Stimulated activated CD4-positive, alpha-beta T cell treated with anti-CD3 and anti-CD28 coated beads, TNF-alpha, amount 100 ng/mL, for 24 hours (primary cell): Measurements from ENCODE around the gene FBXO41.
"Not testable (repeated sequence)": the region's sequence is repeated elsewhere in the genome, so short reads cannot be mapped to it uniquely, and the experiment has no call there.

Experiments
- DNase-seq, 3 experiments: peaks; one replicate each; pipeline ENCODE4 v3.0.0-alpha.2; 2020; ENCODE audit warnings: low read depth in 3 of 3

Gene FBXO41

DNA sequence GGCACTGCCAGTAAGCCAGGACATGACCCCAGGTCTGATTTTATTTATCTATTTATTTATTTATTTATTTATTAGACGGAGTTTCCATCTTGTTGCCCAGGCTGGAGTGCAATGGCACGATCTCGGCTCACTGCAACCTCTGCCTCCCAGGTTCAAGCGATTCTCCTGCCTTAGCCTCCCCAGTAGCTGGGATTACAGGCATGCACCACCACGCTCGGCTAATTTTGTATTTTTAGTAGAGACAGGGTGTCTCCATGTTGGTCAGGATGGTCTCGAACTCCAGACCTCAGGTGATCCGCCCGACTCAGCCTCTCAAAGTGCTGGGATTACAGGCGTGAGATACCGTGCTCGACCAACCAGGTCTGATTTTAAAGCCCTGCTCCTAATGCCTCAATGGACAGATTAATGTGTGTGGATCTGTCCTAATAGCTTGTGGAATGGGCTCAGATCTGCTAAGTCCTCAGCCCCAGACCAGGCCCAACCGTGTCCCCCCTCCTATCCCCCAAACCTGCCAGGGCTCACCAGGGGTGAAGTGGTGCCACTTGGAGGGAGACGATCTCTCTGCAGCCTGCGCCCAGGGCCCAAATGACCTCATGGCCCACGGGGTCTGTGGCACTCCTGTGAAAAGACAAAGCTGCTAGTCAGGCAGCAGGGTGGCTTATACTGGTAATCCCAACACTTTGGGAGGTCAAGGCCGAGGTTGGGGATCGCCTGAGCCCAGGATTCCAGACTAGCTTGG lies 21.4 kb downstream of the FBXO41 start:
- DNase-seq, result not testable (repeated sequence)

DNA sequence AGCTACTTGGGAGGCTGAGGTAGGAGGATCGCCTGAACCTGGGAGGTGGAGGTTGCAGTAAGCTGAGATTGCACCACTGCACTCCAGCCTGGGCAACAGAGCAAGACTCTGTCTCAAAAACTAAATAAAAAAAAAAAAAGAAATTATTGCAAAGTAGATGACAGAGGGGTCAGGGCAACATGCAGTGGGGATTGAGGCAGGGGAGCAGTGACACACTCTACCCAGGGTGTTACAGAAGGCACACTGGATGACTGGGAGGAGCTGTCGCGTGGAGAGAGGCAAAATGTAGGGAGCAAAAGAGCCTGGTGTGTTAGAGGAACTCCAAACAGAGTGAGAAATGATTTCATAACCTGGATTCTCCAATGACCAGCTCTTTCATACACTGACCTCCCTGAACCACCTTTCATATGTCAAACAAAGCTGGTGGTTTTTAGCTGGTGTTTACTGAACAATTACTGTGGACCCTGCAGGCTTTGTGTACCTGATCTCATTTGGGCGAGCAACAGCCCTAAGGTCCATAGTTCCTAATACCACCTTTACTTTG lies 22.1 kb downstream of the FBXO41 start:
- DNase-seq, result no peak

DNA sequence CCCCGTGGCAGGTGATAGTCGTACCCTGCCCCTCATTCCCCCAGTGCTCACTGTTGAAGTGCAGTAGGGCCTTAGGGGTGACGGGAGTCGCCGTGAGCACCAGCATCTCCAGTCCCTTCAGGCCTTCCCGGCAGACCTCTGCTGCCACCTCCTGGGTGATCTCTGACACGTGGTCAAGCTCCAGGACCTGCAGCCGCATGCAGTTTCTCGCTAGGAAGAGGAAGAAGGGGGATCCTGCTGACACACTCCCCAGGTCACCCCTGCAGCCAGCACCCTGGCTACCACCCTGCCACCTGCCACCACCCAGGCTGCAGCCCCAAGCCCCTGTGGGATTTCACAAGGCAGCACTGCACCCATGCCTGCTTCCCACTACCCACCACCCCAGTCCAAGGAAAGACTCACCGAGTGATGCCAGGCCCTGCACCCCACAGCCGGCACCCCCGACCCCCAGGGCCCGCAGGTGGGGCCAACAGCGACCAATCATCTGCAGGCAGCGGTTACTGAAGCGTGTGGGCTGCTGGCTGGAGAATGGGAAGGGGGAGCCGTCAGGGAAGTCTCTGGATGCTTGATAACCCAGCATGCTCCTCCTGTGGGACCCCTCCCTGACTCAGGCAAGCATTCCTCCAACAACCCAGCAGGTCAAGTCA lies 23.8 kb downstream of the FBXO41 start:
- no peak for DNase-seq

DNA sequence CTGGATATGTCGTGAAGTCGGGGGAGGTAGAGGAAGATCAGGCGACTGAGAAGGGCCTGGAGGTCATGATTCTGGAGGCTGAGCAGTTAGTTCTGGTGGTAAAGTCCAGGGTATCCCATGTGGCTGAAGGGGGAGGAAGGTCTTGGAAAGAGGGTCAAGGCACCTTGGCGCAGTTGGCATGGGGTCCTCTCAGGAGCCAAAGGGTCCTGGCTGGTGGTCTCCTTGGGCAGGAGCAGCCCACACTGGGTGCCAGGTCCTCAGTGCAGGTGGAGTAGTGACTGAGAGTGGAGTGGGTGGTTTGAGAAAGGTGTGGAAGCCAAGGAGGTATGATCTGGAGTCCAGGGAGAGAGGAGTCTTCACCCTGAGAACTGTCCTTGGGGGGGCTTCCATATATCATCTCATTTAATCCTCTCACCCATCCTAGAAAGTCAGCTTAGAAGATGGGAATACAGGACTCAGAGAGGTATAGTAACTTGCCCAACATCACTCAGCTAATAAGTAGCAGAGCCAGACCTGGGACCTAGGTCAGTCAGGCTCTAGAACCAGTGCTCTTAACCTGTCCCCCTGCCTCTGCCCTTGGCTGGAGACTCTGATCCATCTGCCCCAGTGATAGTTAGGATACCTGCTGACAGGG lies 24.5 kb downstream of the FBXO41 start:
- no peak for DNase-seq

DNA sequence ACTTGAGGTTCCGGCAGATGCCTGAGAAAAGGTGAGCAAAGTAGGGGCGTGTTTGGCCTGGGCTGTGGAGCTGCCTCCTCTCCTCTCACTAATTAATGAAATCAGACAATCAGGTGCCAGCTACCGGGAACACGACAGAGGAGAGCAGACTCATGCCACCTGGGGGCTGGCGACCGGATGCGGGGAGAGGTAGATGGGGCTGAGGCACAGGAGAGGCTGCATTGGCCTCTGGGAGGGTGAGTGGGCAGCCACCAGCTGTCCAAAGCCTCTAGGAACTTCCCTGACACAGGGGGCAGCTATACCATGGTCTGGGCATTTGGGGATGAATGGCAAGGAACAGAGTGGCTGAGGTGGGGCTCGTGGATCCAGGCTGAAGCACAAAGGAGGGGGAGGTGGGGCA lies 25.0 kb downstream of the FBXO41 start:
- no peak for DNase-seq

DNA sequence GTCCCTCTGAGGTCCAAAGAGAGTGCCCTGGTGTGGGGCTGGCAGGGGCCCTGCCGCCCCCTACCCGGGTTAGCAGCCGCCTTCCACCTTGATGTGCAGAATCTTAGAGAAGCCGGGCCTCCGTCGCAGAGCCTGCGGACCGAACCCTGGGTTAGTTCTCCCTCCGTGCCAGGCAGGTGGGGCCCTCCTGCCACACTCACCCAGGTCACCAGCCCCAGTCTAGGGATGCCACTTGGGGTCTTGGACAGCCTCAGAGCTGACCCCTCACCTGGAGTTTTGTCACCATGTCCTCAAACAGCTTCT lies 25.4 kb downstream of the FBXO41 start:
- no peak for DNase-seq

DNA sequence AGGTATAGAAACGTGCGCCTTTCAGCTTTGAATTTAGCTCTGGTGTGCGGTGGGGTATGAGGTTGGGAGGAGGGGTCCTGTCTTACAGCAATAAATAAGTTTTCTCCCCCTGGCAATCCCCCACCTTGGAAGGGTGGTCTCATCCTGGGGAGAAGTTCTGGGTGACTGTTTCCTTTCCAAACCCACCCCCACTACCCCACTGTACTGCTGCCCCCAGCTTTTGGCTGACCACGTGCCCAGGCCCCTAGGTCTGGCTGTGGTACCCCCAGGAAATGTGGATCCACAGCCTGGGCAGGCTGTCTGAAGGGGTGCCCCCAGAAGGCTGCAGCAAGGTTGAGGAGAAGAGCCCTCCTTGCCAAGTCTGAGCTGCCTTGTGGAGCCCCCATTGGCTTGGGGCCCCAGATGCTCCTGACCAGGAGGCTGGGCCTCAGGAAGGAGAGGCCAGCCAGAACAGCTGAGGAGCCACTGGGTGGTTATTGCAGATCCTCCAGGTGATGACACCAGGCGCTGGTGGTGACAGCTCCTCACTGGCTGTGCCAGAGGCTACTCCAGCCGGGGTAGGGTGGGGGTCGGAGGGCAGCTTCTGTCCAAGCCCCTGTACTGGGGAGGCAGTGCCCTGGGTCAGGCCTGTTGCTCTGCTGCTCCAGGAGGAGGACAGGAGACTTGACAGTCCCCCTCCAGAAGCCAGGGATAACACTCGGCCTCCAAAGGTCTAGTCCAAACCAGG lies 25.9 kb downstream of the FBXO41 start:
- DNase-seq, result no peak

DNA sequence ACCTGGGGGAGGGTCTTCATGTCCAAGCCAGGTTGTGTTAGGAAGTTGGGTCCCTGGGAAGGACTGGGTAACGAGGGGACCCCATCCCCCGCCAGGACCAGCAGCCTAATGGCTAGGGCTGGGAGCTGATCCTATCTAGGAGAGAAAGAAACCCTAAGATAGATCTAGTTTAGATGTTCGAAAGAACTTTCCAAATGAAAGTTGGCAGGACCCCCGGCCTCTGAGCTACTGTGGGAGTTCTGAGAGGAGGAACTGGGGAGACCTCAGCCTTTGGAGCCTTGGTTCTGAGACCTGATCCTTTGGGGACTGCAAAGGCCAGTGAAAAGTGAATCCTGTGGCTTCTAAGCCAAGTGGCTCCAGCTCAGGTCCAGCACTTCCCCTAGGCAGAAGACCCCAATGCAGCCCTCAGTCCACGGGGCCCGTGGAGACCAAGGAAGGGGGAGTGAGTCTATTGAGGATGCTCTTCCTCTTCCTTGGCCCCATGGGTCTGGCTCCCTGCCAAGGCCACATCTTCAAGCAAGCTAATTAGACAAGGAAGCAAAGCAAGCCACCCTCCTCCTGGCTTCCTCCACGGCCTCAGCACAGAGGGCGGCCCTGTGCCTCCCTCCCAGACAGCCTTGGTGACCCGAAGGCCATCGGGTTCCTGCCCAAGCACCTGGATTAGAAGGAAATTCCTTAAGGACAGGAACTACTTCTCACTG lies 26.7 kb downstream of the FBXO41 start:
- DNase-seq, result no peak

DNA sequence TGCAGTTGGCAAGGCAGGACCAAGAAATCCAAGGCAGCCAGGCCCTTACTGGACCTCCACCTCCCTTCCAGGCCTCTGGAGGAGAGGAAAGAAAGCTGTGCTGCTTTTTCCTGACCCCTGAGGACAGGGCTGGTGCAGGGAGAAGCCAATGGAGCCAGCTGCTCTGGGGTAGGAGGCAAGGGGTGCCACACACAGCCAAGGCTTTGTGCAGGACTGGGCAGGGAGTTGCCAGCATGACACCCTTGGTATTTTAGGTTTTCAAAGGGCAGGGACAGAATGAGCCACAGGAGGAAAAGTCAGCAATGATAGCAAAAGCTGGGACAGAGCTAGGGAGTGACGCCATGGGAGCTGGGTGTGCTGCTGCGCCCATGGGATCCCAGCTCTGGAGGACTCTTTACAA lies 27.3 kb downstream of the FBXO41 start:
- DNase-seq, result no peak

DNA sequence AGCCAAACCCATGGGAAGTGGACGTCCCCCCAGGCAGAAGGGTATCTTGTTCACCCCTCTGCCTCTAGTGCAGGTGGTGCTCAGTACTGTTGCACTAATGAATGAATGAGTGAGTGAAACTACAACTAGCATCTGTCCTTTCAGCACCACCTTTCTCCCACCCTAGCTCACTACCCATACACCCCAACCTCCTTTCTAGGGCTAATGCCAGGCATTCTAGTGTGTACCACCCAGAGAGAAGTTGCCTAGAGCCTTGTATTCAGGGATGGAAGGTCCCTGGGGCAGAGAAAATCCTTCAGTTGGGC lies 27.7 kb downstream of the FBXO41 start:
- DNase-seq, result no peak

DNA sequence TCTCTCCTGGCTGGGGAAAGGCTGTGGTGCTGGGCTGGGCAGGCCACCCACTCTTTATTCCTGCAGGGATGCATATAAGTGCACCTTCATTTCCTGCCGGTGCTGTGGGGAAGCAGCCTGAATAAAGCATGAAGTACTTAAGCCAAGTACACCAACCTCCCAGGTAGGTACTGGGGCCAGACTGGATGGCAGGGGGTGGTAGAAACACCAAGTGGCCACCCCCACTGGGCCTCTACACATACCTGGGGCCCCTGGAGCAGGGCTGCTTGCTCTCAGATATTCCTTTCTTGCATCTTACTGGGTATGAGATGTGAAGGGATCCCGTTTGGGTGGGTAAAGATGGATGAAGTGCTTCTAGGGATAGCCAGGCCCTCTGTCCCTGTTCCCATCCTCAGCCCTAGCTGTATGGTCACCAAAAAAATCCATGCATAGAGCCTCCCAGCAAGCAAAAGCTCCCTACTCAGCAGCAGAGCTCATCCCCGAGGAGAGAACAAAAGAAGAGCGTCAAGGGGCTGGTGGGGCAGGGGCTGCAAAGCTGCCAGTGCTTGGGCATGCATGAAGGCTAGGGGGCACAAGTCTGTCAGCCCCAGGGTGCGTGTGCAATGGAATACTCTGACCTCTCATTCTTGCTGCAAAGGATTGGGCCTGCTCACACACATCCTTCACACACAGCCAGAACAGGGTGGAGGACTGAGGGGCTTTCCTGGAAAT lies 28.2 kb downstream of the FBXO41 start:
- no peak for DNase-seq

DNA sequence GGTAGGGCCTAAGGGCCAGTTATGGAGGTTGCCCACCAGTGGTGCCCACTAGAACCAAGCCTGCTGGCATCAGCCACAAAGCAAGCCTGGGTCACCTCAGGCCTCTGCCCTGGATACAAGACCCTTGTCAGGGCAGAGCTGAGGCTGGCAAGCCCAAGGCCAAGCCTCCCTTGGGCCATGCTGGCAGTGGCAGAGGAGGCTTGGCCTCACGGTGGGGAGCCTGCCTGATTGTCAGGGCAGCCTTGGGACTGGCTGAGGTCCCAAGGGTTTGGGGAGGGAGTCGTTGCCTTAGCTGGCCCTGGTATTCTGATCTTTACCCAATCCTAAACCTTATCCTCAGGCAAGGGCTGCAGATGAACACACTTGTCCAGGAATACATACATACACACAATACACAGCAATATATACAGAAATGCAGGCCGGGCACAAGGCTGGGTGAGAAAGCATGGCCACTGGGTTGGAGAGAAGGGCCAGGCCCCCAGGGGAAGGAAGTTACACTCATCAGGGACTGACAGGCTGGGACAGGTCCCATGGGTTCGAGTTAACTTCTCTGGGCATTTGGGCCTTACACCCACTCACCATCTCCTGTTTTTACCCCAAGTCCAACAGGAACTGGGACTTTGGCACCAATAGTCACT lies 29.2 kb downstream of the FBXO41 start:
- no peak for DNase-seq

DNA sequence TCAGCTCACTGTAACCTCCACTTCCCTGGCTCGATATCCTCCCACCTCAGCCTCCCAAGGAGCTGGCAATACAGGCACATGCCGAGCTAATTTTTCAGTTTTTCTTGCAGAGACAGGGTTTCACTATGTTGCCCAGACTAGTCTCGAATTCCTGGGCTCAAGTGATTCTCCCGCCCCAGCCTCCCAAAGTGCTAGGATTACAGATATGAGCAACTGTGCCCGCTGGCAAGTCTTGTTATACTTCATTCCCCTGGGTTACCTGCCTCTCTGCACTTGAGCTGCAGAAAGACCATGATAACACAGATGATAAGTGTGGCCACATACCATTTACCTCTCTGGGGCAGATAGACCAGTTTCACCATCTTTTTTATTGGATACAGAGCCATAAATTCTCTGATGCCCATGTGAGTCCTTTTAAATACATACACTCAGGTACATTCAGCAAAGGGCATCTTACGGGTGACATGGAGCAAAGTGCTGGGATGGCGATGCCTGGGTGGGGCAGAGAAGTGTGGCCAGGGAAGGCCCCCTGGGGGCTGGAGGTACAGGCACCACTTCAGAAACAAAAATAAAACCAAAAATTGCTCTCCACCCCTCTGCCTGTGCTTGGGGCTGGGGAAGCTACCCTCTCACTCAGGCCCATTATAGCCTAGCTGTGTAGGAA lies 29.8 kb downstream of the FBXO41 start:
- DNase-seq, result no peak

DNA sequence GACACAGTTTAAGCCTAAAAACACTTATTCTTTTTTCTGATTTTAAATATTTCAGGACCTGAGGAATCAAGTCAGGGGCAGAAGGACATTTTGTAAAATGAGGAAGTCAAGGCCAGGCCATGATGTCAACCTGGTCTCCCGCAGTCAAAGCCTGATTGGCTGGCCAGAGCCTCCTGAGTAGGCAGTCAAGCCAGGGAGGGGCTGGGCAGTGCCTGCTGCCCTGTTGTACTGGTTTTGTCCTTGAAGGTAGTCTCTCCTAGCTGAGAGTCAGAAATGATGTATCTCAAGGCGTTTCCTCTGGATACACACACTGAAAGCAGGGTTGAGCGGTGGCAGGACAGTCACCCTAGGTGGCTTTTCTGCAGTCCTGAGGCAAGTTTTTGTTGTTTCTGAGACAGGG lies 30.4 kb downstream of the FBXO41 start:
- no peak for DNase-seq

DNA sequence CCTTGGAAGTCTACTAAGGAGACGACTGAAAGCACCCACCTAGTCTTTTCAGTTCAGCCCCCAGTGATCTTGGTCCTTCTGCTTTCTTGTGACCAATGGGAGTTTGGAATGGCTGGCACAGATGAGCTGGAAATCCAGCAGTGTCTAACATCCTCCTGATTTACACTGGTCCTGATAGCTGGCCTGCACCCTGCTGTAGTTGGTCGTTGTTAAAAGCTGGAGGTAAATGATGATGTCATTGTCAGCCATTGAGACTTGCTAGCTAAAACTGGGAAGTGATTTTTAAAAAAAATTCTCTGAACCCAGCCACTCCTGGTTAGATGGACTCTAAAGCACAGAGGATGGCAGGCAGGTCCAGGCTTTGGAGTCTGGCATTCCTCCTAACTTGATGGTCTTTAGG lies 30.9 kb downstream of the FBXO41 start:
- no peak for DNase-seq

DNA sequence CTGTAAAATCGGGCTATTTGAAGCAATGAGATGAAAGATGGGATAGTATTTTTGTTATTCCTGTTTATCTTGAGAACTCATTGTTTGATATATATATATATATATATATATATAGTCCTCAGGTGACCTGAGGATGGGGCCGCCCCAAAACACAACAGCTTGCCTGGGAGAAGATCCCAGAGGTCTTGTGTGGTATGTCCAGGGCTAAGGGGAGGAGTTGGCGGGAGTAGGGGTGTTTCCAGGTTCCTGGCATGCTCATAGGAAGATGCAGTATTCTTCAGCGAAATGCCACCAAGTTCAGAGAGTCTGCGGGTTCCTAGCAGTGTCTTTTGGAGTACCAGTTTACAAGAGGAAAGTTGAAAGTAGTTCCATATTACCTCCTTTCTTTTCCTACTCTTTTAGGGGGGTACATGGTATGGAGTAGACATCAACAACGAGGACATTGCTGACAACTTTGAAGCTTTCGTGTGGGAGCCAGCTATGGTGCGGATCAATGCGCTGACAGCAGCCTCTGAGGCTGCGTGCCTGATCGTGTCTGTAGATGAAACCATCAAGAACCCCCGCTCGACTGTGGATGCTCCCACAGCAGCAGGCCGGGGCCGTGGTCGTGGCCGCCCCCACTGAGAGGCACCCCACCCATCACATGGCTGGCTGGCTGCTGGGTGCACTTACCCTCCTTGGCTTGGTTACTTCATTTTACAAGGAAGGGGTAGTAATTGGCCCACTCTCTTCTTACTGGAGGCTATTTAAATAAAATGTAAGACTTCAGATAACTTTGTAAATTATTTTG lies 31.8 kb downstream of the FBXO41 start:
- DNase-seq, result no peak

DNA sequence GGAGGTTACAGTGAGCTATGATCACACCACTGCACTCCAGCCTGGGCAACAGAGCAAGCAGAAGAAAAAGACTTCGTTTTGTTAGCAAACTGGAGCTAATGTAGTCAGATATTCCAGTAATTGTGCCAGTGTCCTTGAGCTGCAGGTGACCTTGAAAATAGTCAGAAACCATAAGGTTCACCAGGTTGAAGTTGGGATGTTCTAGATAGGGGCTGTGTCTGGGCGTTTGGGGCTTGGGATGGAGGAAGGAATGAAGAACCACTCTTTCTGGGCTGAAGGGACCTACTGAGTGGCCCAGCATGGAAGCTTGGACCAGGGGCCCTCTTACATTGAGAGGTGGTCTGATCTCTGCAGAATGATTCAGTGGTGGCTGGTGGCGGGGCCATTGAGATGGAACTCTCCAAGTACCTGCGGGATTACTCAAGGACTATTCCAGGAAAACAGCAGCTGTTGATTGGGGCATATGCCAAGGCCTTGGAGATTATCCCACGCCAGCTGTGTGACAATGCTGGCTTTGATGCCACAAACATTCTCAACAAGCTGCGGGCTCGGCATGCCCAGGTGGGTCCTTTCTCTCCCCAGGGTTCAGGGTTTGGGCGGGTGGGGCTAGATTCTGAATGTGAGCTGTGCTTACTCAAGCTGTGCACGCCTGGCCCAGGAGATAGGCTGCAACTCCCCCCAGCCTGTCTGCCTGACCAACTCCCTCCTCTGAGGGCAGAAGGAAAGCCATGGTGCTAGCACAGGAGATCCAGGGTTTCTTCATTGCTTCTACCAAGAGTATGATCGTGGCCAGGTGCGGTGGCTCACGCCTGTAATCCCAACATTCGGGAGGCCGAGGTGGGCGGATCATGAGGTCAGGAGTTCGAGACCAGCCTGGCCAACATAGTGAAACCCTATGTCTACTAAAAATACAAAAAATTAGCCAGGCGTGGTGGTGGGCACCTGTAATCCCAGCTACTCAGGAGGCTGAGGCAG lies 33.1 kb downstream of the FBXO41 start:
- DNase-seq, result no peak

DNA sequence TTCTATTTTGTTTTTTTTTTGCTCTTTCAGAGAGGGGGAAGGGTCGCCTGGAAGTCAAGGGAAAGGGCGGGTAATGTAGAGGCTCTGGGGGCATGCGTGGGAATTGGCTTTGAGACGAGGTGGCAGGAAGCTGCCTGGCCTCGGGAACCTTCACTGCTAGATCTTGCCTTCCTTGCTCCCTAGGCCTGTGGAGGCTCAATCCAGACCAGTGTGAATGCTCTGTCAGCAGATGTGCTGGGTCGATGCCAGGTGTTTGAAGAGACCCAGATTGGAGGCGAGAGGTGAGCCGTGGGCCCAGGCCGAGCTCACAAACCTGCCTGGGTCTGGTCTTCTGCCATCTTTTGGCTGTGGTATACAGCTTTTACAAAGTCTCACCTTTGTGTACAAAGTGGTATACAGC lies 34.6 kb downstream of the FBXO41 start:
- DNase-seq, result no peak
